Measurements from ENCODE around the gene AHRR. TPM values are rescaled to one million over a fixed set of nuclear protein-coding genes. Genes with fewer than 3 reads are reported as not detected.

Gene AHRR
- total RNA-seq, 1 donor = 31.9 TPM

DNA sequence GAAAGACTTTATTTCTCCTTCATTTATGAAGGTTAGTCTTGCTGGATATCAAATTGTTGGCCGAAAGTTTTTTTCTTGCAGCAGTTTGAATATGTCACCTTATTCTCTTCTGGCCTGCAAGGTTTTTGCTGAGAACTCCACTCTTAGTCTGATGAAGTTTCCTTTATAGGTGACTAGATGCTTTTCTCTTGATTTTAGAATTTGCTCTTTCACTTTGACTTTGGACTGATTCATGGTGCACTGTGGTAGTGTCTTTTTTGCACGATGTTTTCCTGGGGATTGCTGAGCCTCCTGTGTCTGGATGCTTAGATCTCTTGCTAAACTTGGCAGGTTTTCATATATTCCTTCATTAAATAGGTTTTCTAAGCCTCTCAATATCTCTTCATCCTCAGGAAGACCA, 12.4 kb downstream of the AHRR start:
- TF ChIP-seq, protein P1, sequence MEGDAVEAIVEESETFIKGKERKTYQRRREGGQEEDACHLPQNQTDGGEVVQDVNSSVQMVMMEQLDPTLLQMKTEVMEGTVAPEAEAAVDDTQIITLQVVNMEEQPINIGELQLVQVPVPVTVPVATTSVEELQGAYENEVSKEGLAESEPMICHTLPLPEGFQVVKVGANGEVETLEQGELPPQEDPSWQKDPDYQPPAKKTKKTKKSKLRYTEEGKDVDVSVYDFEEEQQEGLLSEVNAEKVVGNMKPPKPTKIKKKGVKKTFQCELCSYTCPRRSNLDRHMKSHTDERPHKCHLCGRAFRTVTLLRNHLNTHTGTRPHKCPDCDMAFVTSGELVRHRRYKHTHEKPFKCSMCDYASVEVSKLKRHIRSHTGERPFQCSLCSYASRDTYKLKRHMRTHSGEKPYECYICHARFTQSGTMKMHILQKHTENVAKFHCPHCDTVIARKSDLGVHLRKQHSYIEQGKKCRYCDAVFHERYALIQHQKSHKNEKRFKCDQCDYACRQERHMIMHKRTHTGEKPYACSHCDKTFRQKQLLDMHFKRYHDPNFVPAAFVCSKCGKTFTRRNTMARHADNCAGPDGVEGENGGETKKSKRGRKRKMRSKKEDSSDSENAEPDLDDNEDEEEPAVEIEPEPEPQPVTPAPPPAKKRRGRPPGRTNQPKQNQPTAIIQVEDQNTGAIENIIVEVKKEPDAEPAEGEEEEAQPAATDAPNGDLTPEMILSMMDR (IDR thresholded peaks at IDR 0.05; ENCODE audit: insufficient read depth, low read length) = no peak
- no peak for DNase-seq (ENCODE audit: low read depth)
- no peak overlapping the region for H3K4me3 ChIP-seq (ENCODE audit: low read depth, low read length)

GRCh38 chr5:334903-335739, 13.6 kb downstream of the AHRR start:
- H3K4me3 ChIP-seq (ENCODE audit: low read depth, low read length) = no peak overlapping the region
- TF ChIP-seq, protein P1 (IDR thresholded peaks at IDR 0.05; ENCODE audit: insufficient read depth, low read length) = no peak
- DNase-seq (ENCODE audit: low read depth) = no peak

DNA sequence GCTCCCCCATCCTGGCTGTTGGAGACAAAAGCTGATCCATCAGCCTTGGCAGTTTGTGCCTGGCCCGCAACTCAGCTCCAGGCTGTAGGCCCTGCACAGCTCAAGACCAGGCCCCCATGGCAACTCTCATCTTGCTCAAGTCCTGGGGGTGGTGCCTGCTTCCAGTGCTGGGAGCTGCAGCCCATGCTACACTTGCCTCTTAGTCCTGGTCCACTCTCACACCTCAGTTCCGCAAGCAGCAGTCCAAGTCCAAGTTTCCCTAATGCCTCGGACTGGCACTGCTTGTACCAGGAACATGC, 14.2 kb downstream of the AHRR start:
- TF ChIP-seq, protein P1 (IDR thresholded peaks at IDR 0.05; ENCODE audit: insufficient read depth, low read length) = no peak
- H3K4me3 ChIP-seq (ENCODE audit: low read depth, low read length) = no peak overlapping the region
- no peak for DNase-seq (ENCODE audit: low read depth)

DNA sequence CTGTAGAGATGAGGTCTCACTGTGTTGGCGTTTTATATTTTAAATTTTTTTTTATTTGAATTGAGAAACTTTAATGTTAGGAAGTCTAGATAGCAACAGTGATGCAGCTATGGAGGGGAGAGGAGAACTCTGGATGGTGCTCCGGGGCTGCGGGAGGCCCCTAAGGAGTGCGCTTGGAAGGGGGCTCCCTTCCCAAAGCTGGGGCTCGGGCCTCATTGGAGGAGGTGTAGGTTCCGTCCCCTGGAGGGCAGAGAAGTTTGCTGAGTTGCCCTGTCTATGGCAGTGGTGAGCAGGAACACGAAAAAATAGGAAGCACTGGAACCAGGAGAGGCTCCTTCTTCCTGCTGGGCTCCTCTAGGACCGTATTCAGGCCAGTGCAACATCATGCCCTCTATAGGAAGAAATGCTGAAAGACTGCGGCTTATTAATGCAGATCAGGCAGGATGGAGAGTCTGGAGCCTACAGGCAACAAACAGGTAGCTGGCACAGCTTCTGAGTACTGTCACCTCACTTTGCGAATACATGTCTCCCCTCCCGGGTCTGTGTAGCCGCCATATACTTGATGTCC, 16.1 kb downstream of the AHRR start:
- peak; percentile 56 for DNase-seq (ENCODE audit: low read depth)
- TF ChIP-seq, protein P1 (IDR thresholded peaks at IDR 0.05; ENCODE audit: insufficient read depth, low read length) = peak; percentile 61
- H3K4me3 ChIP-seq (ENCODE audit: low read depth, low read length) = no peak overlapping the region

DNA sequence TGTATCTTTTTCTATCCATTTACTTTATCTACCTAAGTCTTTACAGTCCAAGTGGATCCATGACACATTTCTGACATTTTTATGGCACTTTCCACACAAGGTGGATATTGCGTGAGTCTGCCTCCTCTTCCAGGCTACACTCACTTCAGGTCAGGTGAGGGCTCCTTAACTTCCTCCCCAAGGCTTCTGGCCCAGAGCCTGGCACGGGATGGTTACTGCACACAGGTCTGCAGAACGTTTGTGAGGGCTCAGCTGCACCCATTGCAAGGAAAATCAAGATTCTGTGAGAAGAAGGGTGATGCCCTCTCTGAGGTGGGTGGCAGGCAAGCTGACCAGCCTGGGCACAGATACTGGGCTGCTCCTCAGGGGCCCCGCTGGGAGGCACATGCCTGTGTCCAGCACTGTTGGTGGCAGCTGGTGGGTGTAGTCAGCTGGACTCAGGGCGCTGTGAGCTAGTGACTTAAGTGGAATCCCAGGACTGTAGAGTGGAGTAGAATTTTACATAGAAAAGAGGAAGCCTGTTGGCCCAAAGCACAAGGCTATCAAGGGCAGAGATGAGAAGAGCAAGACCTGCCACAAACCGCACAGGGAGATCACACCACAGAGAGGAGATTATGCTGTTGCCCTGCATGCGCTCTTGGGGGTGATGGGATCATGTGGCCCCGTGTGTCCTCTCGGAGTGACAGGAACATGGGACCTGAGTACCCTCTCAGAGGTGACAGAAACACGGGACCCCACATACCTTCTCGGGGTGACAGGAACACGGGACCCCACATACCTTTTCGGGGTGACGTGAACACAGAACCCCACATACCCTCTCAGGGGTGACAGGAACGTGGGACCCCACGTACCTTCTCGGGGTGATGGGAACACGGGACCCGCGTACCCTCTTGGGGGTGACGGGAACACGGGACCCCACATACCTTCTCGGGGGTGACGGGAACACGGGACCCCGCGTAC, 21.3 kb downstream of the AHRR start:
- TF ChIP-seq, protein P1 (IDR thresholded peaks at IDR 0.05; ENCODE audit: insufficient read depth, low read length) = no peak
- DNase-seq (ENCODE audit: low read depth) = no peak
- H3K4me3 ChIP-seq (ENCODE audit: low read depth, low read length) = no peak overlapping the region

- peak; percentile 65 for DNase-seq (ENCODE audit: low read depth)
- TF ChIP-seq, protein P1 (IDR thresholded peaks at IDR 0.05; ENCODE audit: insufficient read depth, low read length) = no peak
- peak overlapping the region; percentile 57 for H3K4me3 ChIP-seq (ENCODE audit: low read depth, low read length)
Measured at GRCh38 chr5:343461-344401, 22.2 kb downstream of the AHRR start.

All from fibroblast of the aortic adventitia (primary cell).